ENCODE results near the gene B4GALT3. TPM values are rescaled to one million over a fixed set of nuclear protein-coding genes. Genes with fewer than 3 reads are reported as not detected.
A peak's percentile ranks its signal among the peaks of the same experiment; 100 is the strongest.
"Not testable (repeated sequence)": the region's sequence is repeated elsewhere in the genome, so short reads cannot be mapped to it uniquely, and the experiment has no call there.

The B4GALT3 gene
- total RNA-seq, 4 donors from 2014 or later: 3.0 to 71.4 (median 26.6) TPM

DNA sequence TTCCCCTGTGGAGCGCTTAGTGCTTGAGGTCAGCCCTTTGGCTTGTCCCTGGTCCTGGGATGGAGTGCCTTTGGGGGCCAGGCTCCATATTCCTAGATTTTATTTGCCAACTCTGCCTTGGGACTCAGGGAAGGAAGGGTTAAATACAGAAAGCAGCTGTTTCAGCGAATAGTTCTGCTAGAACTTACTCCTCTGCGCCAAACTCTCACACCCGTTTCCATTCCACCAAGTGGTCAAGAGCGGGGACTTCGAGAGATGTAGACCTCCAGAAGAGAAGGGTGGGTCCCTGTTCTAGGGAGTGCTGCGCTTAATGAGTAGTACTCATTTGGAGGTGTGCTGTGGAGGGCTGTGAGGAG, 47.8 kb upstream of the B4GALT3 start:
- intact Hi-C loops (cut with DNase I; ENCODE audit: low total_unique reads) (no loop called here), in situ Hi-C loops (cut with MboI; ENCODE audit: low pct_ligation_motif_present in 1 of 4, low pct_unique_long_range_greater_than_20kb in 1 of 4, low sequenced_read_pairs in 3 of 4) (loop anchor here in 2 of 4 donors (10.0 kb wide), 2 partner anchors 150 to 160 kb away; no protein-coding TSS in a partner anchor)
- H3K27ac ChIP-seq: peak overlapping the region; percentile 65 to 80 (median 74)
- 78% methylated on average over 7 of the region's 7 CpGs; no CpG with 5 or more reads in 1 of the 2 donors for WGBS, 2 donors (ENCODE audit: low coverage in 1 of 2)
- peaks cover 14 to 23% (median 20%) of the 10 kb centered on the region in 4 donors for H3K4me1 ChIP-seq
- peaks cover 0 to 11% (median 4%) of the 10 kb centered on the region in 4 donors for H3K36me3 ChIP-seq
- no peak for DNase-seq
- H3K27me3 ChIP-seq: no peaks in the 10 kb centered on the region
- H3K4me3 ChIP-seq: no peak overlapping the region
- TF ChIP-seq EP300 (IDR thresholded peaks at IDR 0.05; ENCODE audit: low read depth) (no peak), POLR2A (IDR thresholded peaks at IDR 0.05) (no peak), CTCF (IDR thresholded peaks at IDR 0.05) (no peak), POLR2AphosphoS5 (IDR thresholded peaks at IDR 0.05) (no peak)
- H3K9me3 ChIP-seq: no peaks in the 10 kb centered on the region

- 81 to 88% methylated on average over 6 to 13 of the region's 13 CpGs for WGBS, 2 donors (ENCODE audit: low coverage in 1 of 2)
- peak overlapping the region in 2 of 4 donors; percentile 65 to 80 for H3K27ac ChIP-seq
- H3K9me3 ChIP-seq; H3K27me3 ChIP-seq; intact Hi-C loops (cut with DNase I; ENCODE audit: low total_unique reads); DNase-seq; H3K4me3 ChIP-seq: not testable (repeated sequence)
- H3K36me3 ChIP-seq: peaks cover 0 to 11% (median 4%) of the 10 kb centered on the region in 4 donors
- H3K4me1 ChIP-seq: peaks cover 14 to 23% (median 20%) of the 10 kb centered on the region in 4 donors
- in situ Hi-C loops (cut with MboI; ENCODE audit: low pct_ligation_motif_present in 1 of 4, low pct_unique_long_range_greater_than_20kb in 1 of 4, low sequenced_read_pairs in 3 of 4): loop anchor here in 3 of 4 donors (10.0 to 25.0 kb wide), 3 partner anchors 150 to 163 kb away; no protein-coding TSS in a partner anchor
Measured at GRCh38 chr1:161224695-161225087, 47.4 kb upstream of the B4GALT3 start.

DNA sequence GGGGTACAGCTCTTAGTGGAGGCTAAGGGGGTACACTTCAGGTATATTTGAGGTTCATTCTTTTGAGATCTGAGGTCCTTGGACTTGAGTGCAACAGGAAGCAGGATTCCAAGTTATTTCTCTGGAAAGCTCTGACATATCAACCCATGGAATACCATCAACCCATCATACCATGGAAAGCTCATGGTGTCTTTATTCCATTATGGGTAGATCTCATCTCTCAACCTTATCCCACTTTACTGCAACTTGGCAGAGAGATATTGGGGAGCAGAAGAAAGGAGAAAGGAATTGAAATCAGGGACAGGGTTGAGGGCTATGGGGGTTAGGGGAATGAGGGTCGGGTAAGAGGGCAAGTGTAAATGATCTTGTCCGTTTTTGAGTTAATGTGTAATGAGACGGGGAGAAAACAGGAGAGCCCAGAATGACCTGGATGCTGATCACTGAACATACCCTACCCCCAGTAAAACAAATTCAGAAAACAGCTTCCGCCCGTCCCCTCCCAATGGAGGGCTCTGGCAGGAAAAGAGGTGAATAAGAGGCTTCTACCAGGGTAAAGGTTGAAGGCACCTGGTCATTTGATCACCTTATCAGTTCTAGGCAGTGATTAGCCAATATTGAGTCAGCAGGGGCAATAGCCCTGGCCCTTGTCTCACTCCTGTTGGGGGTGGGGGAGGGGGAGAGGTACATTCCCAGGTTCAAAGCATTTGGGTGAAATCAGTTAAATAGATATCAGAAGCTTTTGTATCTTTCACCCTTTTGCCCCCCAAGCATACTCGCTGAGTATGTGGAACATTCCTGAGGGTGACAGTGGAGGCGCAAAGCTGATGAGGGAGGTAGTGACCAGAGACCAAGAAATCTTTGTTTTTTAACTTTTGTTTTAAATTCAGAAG, 46.7 kb upstream of the B4GALT3 start:
- no peak for TF ChIP-seq POLR2A (IDR thresholded peaks at IDR 0.05)
- TF ChIP-seq POLR2AphosphoS5 (IDR thresholded peaks at IDR 0.05): no peak
- TF ChIP-seq CTCF (IDR thresholded peaks at IDR 0.05): no peak
- Histone ChIP-seq H3K4me1 (peaks cover 14 to 23% (median 20%) of the 10 kb centered on the region in 4 donors), H3K27ac (no peak overlapping the region), H3K4me3 (no peak overlapping the region), H3K9me3 (no peaks in the 10 kb centered on the region), H3K36me3 (peaks cover 0 to 6% (median 2%) of the 10 kb centered on the region in 4 donors), H3K27me3 (no peaks in the 10 kb centered on the region)
- in situ Hi-C loops (cut with MboI; ENCODE audit: low pct_ligation_motif_present in 1 of 4, low pct_unique_long_range_greater_than_20kb in 1 of 4, low sequenced_read_pairs in 3 of 4) (loop anchor here in 3 of 4 donors (10.0 to 25.0 kb wide), 3 partner anchors 151 to 163 kb away; no protein-coding TSS in a partner anchor), intact Hi-C loops (cut with DNase I; ENCODE audit: low total_unique reads) (no loop called here)
- 88 to 100% methylated on average over 2 to 7 of the region's 7 CpGs for WGBS, 2 donors (ENCODE audit: low coverage in 1 of 2)
- DNase-seq: no peak

DNA sequence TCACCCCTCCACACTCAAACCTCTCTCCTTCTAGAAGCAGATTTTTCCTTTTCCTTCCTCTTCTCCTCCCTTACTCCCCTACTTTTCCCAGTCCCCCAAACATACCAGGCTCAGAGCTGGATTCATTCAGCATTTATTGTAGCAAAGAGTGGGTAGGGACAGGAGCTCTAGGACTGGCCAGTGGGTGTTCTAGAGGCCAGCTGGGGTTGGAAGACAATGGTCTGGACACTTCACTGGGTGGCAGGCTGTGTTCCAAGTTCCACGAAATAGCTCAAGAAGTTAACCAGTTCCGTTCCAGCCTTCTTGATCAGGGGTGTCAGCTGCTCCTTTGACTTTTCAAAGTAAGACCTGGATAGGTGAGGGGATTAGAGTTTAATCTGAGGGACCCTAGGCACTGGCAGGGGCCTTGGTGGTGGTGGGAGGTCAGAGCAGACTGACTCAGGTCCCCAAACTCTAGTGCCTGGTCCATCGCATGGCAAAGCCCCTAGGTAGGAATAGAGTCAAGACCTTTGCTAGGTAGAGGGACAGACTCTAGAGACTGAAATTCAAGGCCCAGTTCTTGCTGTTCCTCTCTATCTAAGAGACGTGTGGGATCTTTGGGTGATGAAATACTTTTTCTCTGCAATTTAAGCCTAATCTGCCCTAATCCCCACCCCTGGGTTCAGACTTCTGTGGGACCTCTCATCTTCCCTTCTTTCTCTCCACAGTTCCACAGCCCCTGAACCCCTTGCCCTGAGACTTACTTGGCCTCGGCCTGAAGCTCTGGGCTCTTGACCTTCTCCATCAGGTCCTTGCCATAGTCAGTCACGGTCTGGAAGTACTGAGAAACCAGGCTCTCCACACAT, 45.1 kb upstream of the B4GALT3 start:
- TF ChIP-seq CTCF (IDR thresholded peaks at IDR 0.05) (no peak), POLR2A (IDR thresholded peaks at IDR 0.05) (no peak), EP300 (IDR thresholded peaks at IDR 0.05; ENCODE audit: low read depth) (no peak), POLR2AphosphoS5 (IDR thresholded peaks at IDR 0.05) (no peak)
- Histone ChIP-seq H3K4me1 (peaks cover 12 to 21% (median 16%) of the 10 kb centered on the region in 4 donors), H3K9me3 (no peaks in the 10 kb centered on the region), H3K4me3 (no peak overlapping the region), H3K36me3 (no peaks in the 10 kb centered on the region), H3K27me3 (no peaks in the 10 kb centered on the region), H3K27ac (no peak overlapping the region)
- intact Hi-C loops (cut with DNase I; ENCODE audit: low total_unique reads) (no loop called here), in situ Hi-C loops (cut with MboI; ENCODE audit: low pct_ligation_motif_present in 1 of 4, low pct_unique_long_range_greater_than_20kb in 1 of 4, low sequenced_read_pairs in 3 of 4) (loop anchor here in 3 of 4 donors (10.0 to 25.0 kb wide), 3 partner anchors 152 to 165 kb away; no protein-coding TSS in a partner anchor)
- DNase-seq: no peak
- 73% methylated on average over 6 of the region's 6 CpGs; no CpG with 5 or more reads in 1 of the 2 donors for WGBS, 2 donors (ENCODE audit: low coverage in 1 of 2)
